HG02840 (cell line): ENCODE results near the gene SYN1.
"Not testable (repeated sequence)": the region's sequence is repeated elsewhere in the genome, so short reads cannot be mapped to it uniquely, and the experiment has no call there.

Source experiments
- ATAC-seq: cut with Tn5 transposase; IDR thresholded peaks from one replicate; pipeline ENCODE4 v1.9.1; 2021; ENCODE audit warnings: mild to moderate bottlenecking, moderate library complexity, moderate number of reproducible peaks; ENCODE audit not compliant: unreplicated experiment, low FRiP score

SYN1 gene

DNA sequence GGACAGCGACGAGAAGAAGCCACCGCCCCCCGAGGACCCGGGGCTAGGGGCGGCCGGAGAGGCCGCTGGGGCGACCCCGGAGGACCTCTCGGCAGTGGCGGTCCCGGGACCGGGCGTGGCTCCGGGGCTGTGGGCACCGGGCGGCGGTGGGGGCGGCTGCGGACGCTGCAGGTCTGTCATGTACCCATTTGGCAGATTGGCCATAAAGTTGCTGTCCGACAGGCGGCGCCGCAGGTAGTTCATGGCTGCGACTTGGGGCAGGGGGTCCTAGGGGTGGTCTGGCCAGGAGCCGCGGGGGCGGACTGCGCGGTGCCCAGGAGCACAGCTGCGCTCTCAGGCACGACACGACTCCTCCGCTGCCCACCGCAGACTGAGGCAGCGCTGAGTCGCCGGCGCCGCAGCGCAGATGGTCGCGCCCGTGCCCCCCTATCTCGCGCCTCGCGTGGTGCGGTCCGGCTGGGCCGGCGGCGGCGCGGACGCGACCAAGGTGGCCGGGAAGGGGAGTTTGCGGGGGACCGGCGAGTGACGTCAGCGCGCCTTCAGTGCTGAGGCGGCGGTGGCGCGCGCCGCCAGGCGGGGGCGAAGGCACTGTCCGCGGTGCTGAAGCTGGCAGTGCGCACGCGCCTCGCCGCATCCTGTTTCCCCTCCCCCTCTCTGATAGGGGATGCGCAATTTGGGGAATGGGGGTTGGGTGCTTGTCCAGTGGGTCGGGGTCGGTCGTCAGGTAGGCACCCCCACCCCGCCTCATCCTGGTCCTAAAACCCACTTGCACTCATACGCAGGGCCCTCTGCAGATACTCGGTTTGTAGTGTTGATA, at the start of gene SYN1:
TSS of gene SYN1 (minus strand) at position 372 of the 817 bp plus-strand sequence. CDS start at position 243, 129 bp downstream.
- ATAC-seq: no peak

DNA sequence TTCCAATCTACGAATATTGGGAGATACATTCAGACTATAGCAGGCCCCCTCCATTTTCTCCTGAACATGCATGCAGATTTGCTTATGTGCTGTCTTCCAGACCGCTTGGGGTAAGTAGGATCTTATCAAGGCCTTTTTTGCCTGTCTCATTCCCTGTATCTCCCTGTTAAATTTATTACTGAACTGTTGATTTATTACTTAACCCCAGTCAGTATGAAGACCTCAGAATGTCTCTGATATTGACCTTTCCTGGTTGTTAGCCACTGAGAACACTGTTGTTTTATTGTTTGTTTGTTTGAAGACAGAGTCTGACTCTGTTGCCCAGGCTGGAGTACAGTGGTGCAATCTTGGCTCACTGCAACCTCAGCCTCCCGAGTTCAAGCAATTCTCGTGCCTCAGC, 46.1 kb upstream of the SYN1 start:
- ATAC-seq: not testable (repeated sequence)

DNA sequence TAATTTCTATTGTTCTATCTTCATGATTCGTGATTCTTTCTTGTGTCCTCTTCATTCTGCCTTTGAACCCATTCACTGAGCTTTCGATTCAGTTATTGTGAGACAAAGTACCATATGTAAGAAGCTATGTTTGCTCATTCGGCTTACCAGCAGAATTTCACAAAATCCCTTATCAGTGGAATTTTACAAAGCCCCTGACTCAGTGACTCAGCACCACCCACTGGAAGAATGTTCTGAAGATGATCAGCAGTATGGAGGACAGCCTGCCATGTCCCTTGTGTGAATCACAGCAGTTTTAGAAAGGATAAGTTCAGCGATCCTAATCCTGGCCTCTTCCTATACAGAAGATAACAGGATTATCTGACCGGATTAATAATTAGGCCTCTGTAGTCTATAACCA, 45.1 kb upstream of the SYN1 start:
- no peak for ATAC-seq

DNA sequence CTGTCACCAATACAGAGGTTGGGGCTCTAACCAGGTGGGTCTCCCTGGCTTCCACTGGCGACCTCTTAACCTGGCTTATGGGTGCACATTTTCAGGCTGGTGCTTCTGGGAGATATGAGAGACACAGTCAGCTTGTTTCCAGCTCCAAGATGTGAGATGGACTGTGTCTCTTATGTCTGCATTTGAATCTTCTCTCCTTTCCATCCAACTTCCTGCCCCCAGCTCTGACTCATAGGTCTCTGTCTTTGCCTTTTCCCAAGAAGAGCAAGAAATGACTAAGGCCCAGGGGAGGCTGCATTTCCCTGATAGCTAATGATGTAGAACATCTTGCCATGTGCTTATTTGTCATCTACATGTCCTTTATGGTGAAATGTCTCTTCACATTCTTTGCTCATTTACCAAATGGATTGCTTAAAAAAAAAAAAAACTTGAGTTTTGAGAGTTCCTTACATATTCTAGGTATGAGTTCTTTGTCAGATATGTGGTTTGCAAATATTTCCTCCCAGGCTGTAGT, 42.5 kb upstream of the SYN1 start:
- no peak for ATAC-seq

DNA sequence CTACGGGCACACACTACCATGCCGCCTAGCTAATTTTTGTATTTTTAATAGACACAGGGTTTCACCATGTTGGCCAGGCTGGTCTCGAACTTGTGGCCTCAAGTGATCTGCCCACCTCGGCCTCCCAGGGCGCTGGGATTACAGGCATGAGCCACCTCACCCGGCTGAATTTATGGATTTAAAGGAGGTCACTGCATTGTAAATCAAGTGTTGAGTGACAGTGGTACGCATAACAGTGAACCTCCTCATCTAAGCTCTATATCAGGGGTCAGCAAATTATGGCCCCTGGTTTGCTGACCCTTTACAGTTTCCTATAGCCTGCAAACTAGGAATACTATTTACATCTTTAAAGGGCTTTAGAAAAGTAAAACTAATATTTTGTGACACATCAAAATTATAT, 41.9 kb upstream of the SYN1 start:
- ATAC-seq: no peak

DNA sequence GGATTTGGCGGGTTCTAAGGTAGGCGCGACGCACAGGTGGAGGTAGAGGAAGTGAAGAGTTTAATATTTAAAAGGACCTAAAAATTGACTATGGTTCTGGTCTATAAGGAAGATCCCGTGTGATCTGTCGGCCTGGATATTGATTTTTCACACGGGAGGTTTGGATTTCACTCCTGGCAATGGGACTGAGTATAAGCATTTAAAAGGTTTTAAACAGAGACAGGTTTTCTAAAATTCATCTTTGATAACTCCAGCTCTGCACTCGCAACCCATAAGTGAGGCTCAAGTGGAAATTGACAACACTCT, 39.7 kb upstream of the SYN1 start:
- no peak for ATAC-seq

DNA sequence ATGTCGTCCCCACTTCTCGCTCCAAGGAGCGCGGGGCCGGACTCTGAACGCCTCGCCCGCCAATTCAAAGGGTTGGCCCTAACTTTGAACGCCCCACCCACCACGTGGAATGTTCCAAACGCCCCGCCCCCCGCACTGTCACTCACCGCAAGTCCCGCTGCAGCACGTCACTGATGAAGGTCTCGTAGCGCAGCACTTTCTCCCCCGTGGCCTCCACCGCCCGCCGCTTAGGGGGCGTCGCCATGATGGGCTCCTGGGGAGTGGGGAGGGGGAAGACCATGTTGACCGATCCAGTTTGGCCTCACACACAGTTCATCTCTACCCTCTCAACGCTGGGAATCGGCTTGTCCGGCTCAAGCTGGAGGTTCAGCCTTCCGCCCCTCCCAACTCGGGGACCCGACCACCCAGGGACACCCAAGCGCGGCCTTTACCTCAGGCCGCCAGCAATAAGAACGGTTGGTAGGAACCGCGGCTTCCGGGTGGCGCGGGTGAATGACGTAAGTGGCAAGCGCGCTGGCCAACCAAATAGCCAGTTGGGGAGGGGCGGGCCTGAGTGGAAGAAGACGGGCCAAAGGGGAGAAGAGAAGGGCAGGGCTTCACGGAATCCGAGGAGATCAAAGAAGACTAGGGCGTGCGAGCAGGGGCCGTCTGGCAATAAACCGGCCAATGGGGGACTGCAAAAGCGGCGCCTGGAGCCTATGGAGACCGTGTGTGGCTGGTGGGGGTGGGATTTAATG, 39.2 kb upstream of the SYN1 start, which contains the start of gene UXT:
TSS of gene UXT (minus strand) at position 497 of the 737 bp plus-strand sequence. CDS start at position 244, 253 bp downstream.
- peak; percentile 70 for ATAC-seq

DNA sequence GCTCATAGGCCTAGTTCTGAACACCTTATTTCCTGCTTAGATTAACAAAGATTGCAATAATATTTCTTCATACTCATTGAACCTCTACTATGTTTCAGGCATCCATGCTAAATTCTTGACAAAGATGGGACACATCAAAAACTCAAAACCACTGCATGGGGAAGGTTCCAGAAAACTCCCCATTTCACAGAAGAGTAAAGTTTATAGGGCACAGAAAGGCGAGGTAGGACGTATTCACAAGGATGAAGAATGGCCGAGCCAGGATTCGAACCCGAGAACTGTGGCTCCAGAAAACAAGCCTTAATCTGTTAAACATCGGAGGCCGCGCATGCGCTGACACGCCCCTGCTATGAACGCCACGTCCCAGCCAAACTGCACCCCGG, 38.6 kb upstream of the SYN1 start:
- no peak for ATAC-seq

DNA sequence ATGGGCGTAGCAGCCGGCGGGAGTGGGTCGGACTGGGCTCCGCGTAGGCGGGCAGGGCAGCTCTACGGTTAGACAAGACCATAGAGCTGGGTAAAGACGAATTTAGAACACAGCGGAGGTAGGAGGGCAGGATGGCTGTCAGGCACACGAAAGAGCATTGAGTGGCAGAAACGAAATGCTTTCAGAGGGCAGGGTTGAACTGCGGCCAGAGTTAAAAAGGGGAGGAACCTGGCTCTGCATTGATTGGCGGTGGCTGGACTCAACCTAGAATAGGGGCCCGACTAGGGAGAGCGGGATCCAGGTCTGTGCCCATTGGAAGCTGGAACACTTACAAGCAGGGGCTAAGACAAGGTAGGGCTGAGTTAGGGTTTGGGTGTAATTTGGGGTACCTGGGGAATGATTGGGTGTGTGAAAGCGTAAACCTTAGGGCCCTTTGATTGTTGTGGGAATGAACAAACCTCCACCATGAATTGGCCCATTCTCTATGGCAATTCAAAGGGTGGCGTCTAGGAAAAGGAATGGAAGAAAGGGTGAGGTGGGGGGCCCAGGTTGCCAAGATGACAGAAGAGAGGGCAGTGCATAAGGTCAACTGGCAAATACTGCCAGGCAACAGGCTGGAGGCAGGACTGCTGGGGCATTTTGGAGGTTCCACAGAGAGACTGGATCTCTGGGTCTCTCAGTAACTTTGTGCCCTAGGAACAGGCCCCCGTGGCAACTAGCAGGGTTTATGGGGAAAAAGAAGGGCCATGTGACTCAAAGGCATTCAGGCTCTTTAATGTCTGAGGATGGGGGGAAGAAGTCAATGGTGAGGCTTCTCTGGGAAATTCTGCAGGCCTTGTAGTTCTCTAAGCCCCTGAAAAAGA, 31.6 kb upstream of the SYN1 start:
- peak; percentile 9 for ATAC-seq

DNA sequence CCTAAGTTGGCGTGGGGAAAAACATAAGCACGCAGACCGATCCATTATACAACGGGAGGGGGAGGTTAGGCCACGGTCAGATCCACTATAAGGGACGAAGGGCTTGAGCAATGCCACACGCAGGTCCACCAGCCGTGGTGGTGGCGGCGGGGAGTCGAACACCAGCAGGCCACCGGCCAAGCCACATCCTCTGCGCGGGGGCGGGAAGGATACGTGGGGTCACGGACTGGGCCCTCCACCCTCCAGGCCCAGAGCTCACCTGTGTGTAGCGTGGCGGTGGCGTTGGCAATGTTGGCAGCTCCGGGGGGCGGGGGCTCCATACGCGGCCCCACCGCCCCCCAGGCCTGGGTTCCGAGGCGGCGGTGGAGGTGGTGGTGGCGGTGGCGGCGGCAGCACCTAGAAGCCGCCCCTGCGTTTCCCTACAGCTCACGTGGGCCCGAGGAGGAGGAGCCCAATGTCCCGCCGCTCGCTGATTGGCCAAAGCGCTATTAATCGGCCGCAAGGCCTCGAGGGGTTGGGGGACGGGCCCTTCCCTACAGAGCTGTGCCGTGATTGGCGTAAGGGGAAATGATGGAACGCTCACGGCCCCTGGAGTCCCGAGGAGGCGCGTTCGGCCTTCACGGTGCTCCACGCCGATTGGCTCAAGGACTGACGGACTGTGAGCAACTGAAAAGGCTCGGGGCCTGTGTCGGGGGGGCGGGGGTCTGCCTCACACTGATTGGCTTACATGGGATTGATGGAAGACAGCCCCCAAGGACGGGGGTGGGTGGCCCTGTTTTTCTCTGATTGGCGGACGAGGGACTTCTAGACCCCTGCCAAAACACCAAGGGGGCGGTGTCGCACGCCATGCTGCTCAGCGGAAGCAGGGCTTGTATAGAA, 30.7 kb upstream of the SYN1 start, which contains the start of gene ELK1:
TSS of gene ELK1 (minus strand) at position 400 of the 879 bp plus-strand sequence. CDS start 9,122 bp downstream, outside the sequence.
- ATAC-seq: peak; percentile 90

DNA sequence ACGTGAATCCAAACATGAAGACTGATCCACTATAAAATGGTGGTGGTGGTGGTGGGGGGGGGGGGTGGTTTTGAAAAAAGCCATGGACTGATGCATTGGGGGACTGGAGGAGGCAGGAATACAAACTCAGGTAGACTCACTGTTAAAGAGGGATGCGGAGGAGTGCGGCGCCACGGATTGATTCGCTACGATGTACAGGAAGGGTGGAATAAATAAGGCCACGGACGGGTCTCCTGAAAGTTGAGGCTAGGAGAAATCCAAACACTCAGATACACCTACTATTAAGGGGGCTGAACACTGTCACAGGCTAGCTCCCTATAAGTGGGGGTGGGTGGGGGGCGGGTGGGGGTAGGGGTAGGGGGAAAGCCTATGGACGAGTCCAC, 30.1 kb upstream of the SYN1 start:
- no peak for ATAC-seq

DNA sequence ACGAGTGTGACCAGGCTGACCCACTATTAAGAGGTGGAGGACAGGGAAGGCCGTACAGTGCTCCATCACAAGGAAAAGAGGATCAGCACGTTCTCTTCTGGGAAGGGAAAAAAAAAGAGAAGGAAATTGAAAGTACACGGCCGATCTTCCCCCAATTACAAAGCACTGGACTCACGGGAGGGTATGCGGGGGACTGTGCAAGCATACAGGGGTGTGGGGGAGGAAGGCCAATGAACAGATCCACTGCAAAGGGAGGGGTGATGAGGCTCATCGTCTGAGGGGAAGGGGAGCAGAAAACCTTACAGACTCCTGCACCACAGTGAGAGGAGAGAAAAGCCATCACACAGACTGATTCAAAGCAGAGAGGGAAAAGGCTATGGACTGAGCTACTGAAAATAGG, 29.6 kb upstream of the SYN1 start:
- ATAC-seq: no peak

DNA sequence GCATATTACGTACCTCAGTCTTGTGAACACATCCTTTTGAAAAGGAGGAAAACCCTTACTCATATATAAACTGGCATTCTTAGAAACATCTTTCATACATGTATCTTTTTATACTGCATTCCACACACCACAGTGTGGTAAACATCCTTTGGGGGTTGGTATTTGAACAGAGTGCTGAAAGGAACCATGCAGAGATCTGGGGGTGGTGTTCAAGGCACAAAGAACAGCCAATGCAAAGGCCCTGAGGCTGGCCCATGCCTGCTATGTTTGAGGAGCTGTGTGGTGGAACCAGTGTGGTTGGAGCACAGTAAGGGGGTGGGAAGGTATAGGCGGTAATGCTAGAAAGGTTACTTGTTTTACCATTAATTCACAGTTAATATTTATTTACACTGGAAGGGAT, 28.7 kb upstream of the SYN1 start:
- ATAC-seq: no peak

DNA sequence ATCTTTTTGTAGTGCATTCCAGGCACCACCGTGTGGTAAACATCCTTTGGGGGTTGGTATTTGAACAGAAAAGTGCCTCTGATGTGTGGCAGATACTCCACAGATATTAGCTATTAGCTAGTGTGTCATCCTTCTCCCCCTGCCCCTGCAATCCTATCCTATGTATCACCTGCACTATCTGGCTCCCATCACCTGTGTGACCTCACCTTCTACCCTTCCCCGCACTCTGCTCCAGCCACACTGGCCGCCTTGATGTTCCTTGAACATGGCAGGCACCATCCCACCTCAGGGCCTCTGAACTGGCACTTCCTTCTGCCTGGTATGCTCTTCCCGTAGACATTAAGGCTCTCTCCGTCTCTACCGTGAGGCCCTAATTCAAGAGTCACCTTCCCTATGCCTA, 27.0 kb upstream of the SYN1 start:
- ATAC-seq: no peak

DNA sequence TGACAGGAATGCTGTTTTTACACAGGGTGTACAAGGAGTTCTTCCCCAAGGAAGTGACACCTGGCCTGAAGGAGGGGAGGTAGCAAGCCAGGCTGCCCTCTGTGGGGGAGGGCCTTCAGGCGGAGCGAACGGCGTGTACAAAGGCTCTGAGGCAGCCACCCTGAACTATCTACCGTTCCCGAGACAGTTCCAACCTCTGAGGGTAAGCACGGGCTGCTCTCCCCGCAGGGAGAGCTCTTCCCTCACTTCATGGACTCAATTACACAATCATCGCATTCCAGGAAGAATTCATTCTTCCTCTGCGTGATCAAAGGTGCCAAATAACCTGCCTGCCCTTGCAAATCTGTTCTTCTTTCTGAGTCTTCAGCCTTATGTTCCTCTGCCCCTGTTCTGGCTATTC, 25.9 kb upstream of the SYN1 start:
- no peak for ATAC-seq

DNA sequence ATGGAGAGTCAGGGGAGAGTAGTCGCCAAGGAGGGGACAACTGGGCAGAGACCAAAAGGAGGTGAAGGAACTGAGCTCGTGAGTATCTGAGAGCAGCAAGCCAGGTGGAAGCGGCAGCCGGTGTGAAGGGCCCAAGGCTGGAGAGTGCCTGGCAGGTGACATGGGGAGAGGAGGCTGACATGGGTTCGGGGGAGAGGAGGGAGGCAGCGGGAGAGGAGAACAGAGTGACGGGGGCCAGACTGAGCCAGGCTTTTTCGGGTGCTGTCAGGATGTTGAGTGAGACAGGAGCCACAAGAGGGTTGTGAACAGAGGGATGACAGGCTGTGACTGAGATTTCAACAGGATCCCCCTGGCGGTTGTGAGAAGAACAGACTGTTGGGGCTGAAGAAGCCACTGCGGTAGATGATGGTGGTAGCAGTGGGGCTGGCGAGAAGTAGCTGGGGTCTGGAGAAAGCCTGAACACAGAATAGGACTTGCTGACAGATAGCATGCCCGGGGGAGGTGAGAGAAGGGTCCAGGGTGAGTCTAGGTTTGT, 25.0 kb upstream of the SYN1 start:
- no peak for ATAC-seq

DNA sequence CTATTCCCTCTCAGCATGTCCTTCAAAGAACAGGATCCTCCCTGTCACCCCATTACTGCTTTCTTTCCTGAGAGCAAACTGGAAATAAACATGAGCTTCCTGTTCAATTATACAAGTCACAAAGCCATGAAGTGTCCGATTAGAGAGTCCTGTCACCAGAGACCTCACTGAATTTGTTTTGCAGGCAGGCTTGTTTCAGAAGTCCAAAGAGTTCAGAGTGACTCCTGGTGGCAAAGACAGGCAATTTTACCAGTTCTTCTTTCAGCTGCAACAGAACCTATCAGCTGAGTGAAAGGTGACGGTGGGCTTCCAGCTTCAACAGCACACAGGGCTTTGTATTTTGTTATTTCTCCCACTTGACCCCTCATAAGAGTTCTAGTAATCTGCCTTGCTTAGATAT, 24.3 kb upstream of the SYN1 start:
- ATAC-seq: no peak

DNA sequence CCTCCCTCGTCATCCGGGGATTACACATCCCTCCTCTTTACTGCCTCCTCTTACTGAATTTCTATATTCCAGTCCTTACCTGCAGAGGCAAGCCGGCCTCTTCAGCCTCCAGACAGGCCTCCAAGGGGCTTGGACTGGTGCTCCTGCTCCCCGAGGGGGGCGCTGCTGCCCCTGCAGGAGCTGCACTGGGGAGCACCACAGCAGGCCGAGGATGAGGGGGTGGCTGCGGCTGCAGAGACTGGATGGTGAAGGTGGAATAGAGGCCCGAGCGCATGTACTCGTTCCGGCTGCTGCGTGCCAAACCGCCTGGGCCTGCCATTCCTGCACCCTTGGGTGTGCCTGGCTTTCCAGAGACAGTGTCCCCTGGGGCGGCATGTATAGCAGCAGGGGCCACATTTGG, 19.2 kb upstream of the SYN1 start:
- ATAC-seq: no peak

DNA sequence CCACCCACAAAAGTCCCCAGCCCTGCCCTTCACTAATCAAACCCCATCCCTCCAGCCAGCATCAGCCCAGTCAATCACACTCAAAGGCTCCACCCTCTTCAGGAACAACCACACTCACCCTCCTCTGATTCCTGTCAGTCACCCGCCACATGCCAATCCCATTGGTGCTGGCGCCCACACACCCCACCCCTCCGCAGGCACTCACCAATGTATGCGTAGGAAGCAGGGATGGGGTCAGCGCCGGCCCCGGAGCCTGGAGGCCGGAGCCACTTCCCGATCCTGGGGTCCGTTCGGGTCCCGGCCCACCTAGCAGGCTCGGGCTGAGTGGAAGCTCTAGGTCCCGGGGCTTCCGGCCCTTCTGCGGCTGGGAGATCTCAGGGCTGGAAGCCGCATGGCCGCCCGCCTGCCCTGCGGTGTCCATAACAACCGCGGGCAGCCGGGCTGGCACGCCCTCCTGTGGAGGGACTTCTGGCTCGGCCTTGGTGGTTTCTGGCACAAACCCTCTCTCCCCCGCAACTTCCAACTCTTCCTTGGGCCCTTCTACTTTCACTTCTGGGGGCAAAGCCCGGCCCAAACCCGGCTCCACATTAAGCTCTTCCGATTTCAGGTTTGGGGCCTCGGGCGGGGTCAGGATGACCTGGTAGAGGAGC, 18.0 kb upstream of the SYN1 start:
- no peak for ATAC-seq
